ENCODE results near the gene CADPS.

- peak in 2 of 3 experiments; percentile 23 to 43 for TF ChIP-seq CTCF (optimal IDR thresholded peaks at IDR 0.05 in 1 of 3, IDR thresholded peaks at IDR 0.05 in 1 of 3, conservative IDR thresholded peaks at IDR 0.05 in 1 of 3; ENCODE audit: extremely low read depth in 1 of 3, insufficient read depth in 2 of 3, low read length in 3 of 3)
- peak; percentile 77 for TF ChIP-seq EZH2 (IDR thresholded peaks at IDR 0.05; ENCODE audit: low read length)
Observed at GRCh38 chr3:62368705-62369475, 506.3 kb downstream of the CADPS start.
